NCI-H2171 treated with DMSO at 0.1 percent for 48 hours (cell line): Measurements from ENCODE around the gene IGF1R.
"Not testable (repeated sequence)": the region's sequence is repeated elsewhere in the genome, so short reads cannot be mapped to it uniquely, and the experiment has no call there.

Experiments
- DNase-seq: peaks from one replicate; lab custom pipeline; 2025; lab: John Stamatoyannopoulos, UW

Gene IGF1R

GRCh38 chr15:98959640-98960007 is 311.3 kb downstream of the IGF1R start:
- no peak for DNase-seq

DNA sequence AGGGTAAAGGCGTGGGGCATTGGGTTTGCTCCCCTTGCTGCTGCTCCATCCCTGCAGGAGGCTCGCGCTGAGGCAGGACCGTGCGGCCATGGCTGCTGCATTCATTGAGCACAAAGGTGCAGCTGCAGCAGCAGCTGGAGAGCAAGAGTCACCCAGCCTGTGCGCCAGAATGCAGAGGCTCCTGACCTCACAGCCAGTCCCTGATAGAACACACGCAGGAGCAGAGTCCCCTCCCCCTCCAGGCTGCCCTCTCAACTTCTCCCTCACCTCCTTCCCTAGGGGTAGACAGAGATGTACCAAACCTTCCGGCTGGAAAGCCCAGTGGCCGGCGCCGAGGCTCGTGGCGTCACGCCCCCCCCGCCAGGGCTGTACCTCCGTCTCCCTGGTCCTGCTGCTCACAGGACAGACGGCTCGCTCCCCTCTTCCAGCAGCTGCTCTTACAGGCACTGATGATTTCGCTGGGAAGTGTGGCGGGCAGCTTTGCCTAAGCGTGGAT is 312.3 kb downstream of the IGF1R start:
- DNase-seq, result no peak

GRCh38 chr15:98963444-98963843 is 315.1 kb downstream of the IGF1R start:
- no peak for DNase-seq

GRCh38 chr15:98964466-98965133 is 316.3 kb downstream of the IGF1R start:
- DNase-seq, result no peak

DNA sequence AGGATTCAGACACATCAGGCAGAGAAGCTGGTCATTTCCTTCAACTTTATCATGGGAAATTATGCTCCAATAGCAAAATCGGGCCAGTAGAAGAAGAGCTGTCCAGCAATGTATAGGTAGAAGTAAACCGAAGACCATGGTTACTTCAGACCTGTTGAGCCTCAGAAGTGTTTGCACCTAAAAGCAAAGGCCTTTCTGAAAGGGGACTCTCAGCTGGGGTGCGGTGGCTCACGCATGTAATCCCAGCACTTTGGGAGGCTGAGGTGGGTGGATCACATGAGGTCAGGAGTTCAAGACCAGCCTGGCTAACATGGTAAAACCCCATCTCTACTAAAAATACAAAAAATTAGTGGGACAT is 316.8 kb downstream of the IGF1R start:
- DNase-seq, result not testable (repeated sequence)

DNA sequence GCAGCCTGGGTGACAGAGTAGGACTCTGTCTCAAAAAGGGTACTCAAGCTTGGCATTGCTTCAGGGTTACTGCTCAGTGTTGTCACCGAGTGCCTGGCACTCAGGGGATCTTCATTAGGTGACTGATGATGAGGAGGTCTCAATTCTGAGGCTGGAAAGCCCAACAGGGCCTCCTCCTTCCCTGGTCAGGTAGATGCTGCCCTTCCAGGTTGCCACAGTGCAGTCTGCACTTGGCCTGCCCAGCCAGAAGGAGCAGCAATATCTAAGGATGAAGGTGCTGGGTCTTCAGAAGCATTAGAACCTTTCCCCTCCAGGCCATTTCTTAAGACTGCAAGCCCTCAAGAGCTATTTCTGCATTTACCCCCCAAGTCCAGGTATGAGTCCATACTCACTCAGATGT is 317.3 kb downstream of the IGF1R start:
- DNase-seq, result no peak

- no peak for DNase-seq
Measured at GRCh38 chr15:98966091-98966787, 317.9 kb downstream of the IGF1R start.

GRCh38 chr15:98967096-98967495 is 318.8 kb downstream of the IGF1R start:
- no peak for DNase-seq

DNA sequence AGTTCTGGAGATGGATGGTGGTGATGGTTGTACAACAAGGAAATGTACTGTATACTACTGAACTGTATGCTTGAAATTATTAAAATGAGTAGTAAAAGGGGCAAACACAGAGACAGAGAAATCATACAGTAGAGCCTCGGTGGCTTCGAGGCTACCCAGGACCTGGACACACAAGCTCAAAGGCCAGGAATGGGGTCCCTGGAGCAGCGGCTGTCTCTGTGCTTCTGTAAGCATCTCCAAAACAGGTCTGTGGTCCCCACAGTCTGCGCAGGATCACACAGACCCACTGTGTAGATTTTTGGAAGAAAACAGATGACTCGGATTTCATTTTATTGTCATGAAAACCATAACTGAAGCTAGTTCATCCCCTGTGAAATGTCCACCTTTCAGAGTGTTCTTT is 319.6 kb downstream of the IGF1R start:
- DNase-seq, result no peak

GRCh38 chr15:98968576-98968975 is 320.2 kb downstream of the IGF1R start:
- DNase-seq, result no peak

- DNase-seq, result no peak
Measured at GRCh38 chr15:98969126-98969735, 320.9 kb downstream of the IGF1R start.

GRCh38 chr15:98970799-98971198 is 322.5 kb downstream of the IGF1R start:
- no peak for DNase-seq

DNA sequence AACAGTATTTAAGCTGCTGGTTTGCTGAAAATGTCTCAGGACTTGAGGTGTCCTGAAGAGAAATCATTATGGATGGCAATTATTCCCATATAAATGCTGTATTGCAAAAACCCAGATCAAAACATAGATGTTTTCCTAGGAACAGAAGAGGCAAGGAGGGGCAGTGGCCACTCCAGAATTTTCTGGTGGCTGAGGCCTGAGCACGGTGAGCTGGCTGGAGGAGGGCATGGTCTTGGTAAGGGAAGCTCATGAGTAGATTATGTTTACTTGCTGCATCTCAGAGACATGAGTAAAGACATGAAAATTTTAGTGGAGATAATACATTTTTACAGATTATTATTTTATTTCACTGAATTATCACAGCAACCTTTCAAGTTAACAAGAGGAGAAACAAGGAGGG is 328.2 kb downstream of the IGF1R start:
- DNase-seq, result no peak

DNA sequence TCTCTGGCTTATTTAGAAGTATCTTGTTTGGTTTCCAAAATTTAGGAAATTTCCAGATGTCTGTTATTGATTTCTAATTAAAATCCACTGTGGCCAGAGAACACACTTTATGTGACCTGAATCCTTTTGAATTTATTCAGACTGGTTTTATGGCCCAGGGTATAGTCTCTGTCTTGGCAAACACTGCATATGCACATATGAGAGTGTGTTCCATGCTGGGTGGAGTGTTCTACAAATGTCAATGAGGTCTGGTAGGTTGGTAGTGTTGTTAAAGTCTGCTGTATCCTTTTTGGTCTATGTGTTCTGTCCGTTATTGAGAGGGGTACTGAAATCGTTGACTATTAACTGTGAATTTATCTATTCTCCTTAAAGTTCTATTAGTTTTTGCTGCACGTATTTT is 329.1 kb downstream of the IGF1R start:
- DNase-seq, result no peak

DNA sequence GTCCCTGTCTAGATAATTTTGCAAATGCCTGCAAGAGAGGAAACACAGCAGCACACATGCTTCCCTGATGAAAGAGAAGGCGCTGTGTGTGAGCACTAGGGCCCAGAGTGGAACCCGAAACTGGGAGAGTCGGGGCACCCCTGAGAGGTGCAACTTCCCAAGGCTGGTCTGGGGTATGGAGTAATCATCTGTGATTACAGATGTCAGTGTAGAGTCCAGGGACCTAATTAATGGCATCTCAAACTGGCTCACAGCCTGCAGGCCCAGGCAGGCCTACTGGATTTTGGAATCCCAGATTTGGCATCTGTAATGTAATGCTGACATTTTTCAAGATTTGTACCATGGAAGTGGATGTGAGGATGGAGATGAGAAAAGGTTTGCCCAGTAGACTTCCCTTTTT is 329.8 kb downstream of the IGF1R start:
- DNase-seq, result peak; percentile 46

DNA sequence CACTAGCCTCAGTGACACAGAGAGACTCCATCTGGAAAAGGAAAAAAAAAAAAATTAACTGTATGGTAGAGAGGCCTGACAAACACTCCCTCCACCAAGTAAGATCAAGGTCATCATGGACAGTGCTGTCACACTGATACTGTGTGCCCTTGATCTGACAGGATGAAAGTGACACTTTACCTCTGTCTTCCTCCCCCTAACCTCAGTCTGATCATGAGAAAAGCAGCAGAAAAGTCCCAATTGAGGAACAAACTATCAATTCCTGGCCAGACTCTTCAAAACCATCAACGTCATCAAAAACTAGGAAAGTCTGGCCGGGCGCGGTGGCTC is 332.5 kb downstream of the IGF1R start:
- DNase-seq, result no peak

DNA sequence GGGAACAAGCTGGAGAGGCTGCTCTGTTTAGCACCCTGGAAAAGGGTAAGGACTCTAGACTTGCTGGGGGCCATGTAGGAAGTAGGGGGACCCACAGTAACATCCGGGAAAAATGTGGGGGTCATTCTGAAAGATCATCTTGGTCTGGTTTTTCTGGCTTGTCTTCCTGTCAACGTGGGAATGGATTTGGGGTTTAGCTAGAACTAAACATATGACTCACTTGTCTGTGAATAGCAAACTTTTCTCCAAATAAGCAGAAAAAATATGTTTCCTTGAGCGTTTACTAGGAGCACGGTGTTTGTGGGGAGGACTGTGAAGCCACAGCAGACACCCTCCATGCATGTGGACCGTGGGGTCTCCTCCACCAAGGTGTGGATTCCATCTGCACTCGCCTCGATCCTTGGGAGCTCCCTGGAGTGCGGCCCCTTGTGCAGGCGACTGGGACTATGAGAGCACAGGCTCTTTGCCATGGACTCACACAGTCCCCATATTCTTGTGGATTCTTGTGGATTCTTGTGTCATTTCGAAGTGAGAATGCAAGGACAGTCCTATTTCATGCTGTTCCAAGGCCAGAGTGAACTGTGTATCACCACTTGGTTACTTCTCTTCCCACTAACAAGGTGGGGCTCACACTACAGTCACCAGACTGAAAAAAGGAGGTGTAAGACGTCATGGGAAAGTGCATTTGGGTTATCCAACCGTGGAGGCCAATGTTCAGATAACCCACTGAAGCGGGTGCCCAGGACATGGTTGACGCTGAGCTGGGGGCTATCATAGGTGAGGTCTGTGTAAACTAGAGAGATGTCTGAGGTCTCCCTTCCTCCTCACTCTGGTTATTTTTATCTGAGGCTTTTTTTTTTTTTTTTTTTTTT is 333.7 kb downstream of the IGF1R start:
- no peak for DNase-seq

DNA sequence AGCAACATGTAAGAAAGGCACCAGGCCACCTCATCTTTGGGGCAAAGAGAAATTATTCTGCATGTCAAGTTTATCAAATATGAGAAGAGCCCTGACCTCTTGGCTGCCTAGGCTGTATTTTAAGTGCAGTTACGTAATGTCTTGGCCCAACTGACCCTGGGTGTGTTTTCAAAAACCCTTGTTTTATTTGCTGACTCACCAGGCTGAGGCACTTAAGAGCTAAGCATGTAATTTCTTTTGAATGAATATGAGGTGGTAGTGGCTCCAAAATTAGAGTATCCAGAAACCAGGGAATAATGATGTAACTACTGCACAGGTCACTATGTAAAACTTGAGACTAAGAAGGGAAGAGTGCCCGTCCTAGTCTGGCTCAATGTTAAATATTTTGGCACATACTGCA is 335.0 kb downstream of the IGF1R start:
- no peak for DNase-seq

- DNase-seq, result no peak
Measured at GRCh38 chr15:98986281-98986680, 337.9 kb downstream of the IGF1R start.

DNA sequence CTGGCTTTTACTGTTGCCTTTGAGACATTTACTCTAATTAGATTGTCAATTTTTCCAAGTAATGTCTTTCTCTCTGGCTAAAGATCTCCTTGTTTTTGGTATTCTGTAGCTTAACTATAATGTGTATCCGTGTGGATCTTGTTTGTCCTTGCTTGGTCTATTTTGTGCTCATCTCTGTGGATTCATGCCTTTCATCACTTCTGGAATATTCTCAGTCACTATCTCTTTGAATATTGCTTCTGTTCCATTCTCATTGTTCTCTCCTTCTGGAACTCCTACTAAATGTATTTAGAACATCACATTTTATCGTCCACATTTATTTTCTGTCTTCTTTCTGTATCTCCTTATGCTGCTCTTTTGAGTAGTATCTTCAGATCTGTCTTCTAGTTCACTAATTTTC is 346.6 kb downstream of the IGF1R start:
- no peak for DNase-seq

- no peak for DNase-seq
Measured at GRCh38 chr15:98996169-98996568, 347.8 kb downstream of the IGF1R start.

DNA sequence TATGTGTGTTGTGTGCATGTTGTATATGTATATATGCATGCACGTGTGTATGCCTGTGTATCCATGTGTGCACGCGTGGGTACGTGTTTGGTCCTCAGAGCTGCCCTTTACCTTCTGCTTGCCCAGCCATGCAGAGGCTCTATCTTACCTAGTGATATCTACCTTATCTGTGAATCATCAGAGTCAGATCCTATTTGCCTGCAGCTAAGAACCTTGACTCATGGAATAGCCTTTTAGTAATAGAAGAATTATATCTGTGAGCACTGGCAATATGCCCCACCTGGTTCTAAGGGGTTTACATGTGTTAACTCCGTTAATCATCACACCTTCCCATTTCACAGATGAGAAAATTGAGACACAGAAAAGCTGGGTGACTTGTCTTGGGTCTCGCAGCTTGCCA is 348.3 kb downstream of the IGF1R start:
- no peak for DNase-seq

- DNase-seq, result peak; percentile 85
Measured at GRCh38 chr15:98997312-98997711, 349.0 kb downstream of the IGF1R start.
